HepG2 (cell line): ENCODE data around the gene SLC35B2.

Experiments used
- ERF ChIP-seq: IDR thresholded peaks from 2 replicates; pipeline ENCODE4 v1.6.1; 2018; ENCODE audit warnings: missing biosample characterization, missing genetic modification reagents
- MAX ChIP-seq: IDR thresholded peaks from 2 replicates; pipeline ENCODE4 v1.6.1; 2012; ENCODE audit warnings: inconsistent platforms
- MXD4 ChIP-seq: IDR thresholded peaks from 2 replicates; pipeline ENCODE4 v1.6.1; 2016; ENCODE audit warnings: mild to moderate bottlenecking, missing biosample characterization, missing genetic modification reagents
- POLR2AphosphoS2 ChIP-seq: IDR thresholded peaks from 2 replicates; pipeline ENCODE4 v1.6.1; 2011; ENCODE audit warnings: low read depth, low read length, improper control_type of control experiment
- SKIL ChIP-seq: sonication (generic); formaldehyde crosslinking; IDR thresholded peaks from 2 replicates; pipeline ENCODE4 v1.8.0; 2022; ENCODE audit warnings: missing genetic modification reagents, mild to moderate bottlenecking, moderate library complexity, borderline replicate concordance
- SMARCE1 ChIP-seq: fragments of 450-650 bp; IDR thresholded peaks from 2 replicates; pipeline ENCODE4 v1.6.1; 2017; ENCODE audit warnings: borderline replicate concordance
- ZMAT5 ChIP-seq: sonication (generic); formaldehyde crosslinking; IDR thresholded peaks from 2 replicates; pipeline ENCODE4 v1.5.0; 2020; ENCODE audit warnings: mild to moderate bottlenecking, low read depth, missing genetic modification reagents, borderline replicate concordance
- TF ChIP-seq, protein P1 (sequence below): sonication (generic); formaldehyde crosslinking; IDR thresholded peaks from 2 replicates; pipeline ENCODE4 v1.4.0; 2020; ENCODE audit warnings: mild to moderate bottlenecking, missing genetic modification reagents

DNA sequence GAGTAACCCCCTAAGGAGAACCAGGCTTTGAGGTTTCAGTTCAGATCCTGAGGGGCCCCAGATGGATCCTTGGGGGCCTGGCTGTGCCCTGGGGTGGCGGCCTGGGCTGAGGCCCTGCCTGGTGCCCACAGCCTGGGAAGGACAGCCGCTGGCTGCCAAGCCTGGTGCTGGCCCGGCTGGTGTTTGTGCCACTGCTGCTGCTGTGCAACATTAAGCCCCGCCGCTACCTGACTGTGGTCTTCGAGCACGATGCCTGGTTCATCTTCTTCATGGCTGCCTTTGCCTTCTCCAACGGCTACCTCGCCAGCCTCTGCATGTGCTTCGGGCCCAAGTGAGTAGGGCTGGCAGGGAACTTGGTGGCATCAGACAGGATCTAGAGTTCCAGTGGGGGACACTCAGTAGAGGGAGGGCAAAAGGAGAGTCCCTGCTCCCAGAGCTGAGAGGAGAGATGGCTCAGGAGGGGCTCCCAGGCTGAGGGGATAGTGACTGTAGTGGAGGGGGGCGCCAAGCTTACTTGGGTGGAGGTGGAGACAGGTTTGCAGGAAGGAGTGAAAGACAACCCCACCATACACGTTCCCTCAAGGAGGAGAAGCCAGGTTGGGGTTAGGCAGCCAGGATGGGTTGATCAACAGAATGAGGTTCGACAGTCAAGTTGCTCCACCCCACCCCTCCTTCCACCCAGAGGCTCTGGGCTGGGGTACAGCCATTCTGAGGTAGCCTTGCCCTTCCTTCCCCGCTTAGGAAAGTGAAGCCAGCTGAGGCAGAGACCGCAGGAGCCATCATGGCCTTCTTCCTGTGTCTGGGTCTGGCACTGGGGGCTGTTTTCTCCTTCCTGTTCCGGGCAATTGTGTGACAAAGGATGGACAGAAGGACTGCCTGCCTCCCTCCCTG lies 24.4 kb downstream of the SLC35B2 start:
- TF ChIP-seq SKIL (CRISPR knock-in tag) (no peak), ZMAT5 (CRISPR knock-in tag) (no peak), POLR2AphosphoS2 (no peak), SMARCE1 (no peak), MXD4 (CRISPR knock-in tag) (no peak), MAX (no peak), ERF (CRISPR knock-in tag) (no peak)
- TF ChIP-seq, protein P1, sequence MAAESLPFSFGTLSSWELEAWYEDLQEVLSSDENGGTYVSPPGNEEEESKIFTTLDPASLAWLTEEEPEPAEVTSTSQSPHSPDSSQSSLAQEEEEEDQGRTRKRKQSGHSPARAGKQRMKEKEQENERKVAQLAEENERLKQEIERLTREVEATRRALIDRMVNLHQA (CRISPR knock-in tag) = no peak
